SK-N-SH treated with all-trans-retinoic acid at 6 μM for 48 hours (cell line): ENCODE measurements around the gene CLCA1.

Experiments used
- BACH2 ChIP-seq: fragments of 250-450 bp; sonication (Bioruptor Pico); IDR thresholded peaks from 2 replicates; pipeline ENCODE4 v1.9.0; 2021; ENCODE audit warnings: mild to moderate bottlenecking, borderline replicate concordance
- GLIS3 ChIP-seq: fragments of 250-450 bp; sonication (Bioruptor Pico); IDR thresholded peaks from 2 replicates; pipeline ENCODE4 v1.5.0; 2020; ENCODE audit warnings: mild to moderate bottlenecking, moderate library complexity
- PATZ1 ChIP-seq: fragments of 250-450 bp; sonication (Bioruptor Pico); IDR thresholded peaks from 2 replicates; pipeline ENCODE4 v1.8.0; 2020; ENCODE audit warnings: mild to moderate bottlenecking, moderate library complexity, borderline replicate concordance
- PPARA ChIP-seq: fragments of 250-450 bp; sonication (Bioruptor Pico); IDR thresholded peaks from 2 replicates; pipeline ENCODE4 v1.5.0; 2020; ENCODE audit warnings: mild to moderate bottlenecking, borderline replicate concordance
- RARB ChIP-seq: fragments of 250-450 bp; sonication (Bioruptor Pico); IDR thresholded peaks from 2 replicates; pipeline ENCODE4 v1.8.0; 2021; ENCODE audit warnings: mild to moderate bottlenecking, moderate library complexity
- ZFP3 ChIP-seq: fragments of 250-450 bp; sonication (Bioruptor Pico); IDR thresholded peaks from 2 replicates; pipeline ENCODE4 v1.5.0; 2020; ENCODE audit warnings: mild to moderate bottlenecking, moderate library complexity
- ZFP30 ChIP-seq: fragments of 450-650 bp; formaldehyde crosslinking; IDR thresholded peaks from 2 replicates; pipeline ENCODE4 v1.5.0; 2022; ENCODE audit warnings: mild to moderate bottlenecking, moderate library complexity
- ZNF8 ChIP-seq: fragments of 450-650 bp; formaldehyde crosslinking; IDR thresholded peaks from 2 replicates; pipeline ENCODE4 v1.5.0; 2020; ENCODE audit warnings: mild to moderate bottlenecking, moderate library complexity
- TF ChIP-seq, protein P1 (sequence below): fragments of 250-450 bp; sonication (Bioruptor Pico); IDR thresholded peaks from 2 replicates; pipeline ENCODE4 v1.5.0; 2020; ENCODE audit warnings: mild to moderate bottlenecking, moderate library complexity

GRCh38 chr1:86491171-86491950 is 22.6 kb downstream of the CLCA1 start:
- TF ChIP-seq, protein P1, sequence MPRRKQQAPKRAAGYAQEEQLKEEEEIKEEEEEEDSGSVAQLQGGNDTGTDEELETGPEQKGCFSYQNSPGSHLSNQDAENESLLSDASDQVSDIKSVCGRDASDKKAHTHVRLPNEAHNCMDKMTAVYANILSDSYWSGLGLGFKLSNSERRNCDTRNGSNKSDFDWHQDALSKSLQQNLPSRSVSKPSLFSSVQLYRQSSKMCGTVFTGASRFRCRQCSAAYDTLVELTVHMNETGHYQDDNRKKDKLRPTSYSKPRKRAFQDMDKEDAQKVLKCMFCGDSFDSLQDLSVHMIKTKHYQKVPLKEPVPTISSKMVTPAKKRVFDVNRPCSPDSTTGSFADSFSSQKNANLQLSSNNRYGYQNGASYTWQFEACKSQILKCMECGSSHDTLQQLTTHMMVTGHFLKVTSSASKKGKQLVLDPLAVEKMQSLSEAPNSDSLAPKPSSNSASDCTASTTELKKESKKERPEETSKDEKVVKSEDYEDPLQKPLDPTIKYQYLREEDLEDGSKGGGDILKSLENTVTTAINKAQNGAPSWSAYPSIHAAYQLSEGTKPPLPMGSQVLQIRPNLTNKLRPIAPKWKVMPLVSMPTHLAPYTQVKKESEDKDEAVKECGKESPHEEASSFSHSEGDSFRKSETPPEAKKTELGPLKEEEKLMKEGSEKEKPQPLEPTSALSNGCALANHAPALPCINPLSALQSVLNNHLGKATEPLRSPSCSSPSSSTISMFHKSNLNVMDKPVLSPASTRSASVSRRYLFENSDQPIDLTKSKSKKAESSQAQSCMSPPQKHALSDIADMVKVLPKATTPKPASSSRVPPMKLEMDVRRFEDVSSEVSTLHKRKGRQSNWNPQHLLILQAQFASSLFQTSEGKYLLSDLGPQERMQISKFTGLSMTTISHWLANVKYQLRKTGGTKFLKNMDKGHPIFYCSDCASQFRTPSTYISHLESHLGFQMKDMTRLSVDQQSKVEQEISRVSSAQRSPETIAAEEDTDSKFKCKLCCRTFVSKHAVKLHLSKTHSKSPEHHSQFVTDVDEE (CRISPR knock-in tag), result no peak
- TF ChIP-seq ZFP3 (CRISPR knock-in tag), result no peak
- TF ChIP-seq PATZ1 (CRISPR knock-in tag), result no peak
- no peak for TF ChIP-seq RARB (CRISPR knock-in tag)
- no peak for TF ChIP-seq BACH2 (CRISPR knock-in tag)
- no peak for TF ChIP-seq ZFP30 (CRISPR knock-in tag)
- no peak for TF ChIP-seq GLIS3 (CRISPR knock-in tag)
- TF ChIP-seq ZNF8 (CRISPR knock-in tag), result no peak
- TF ChIP-seq PPARA, result no peak
